ENCODE results near the gene PMF1.
A peak's percentile ranks its signal among the peaks of the same experiment; 100 is the strongest.

The PMF1 gene

DNA sequence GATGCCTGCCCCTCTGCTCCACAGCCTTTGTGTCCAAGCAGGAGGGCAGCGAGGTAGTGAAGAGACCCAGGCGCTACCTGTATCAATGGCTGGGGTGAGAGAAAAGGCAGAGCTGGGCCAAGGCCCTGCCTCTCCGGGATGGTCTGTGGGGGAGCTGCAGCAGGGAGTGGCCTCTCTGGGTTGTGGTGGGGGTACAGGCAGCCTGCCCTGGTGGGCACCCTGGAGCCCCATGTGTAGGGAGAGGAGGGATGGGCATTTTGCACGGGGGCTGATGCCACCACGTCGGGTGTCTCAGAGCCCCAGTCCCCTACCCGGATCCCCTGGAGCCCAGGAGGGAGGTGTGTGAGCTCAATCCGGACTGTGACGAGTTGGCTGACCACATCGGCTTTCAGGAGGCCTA lies 29.9 kb downstream of the PMF1 start:
- TF ChIP-seq CREB1 (IDR thresholded peaks at IDR 0.05; ENCODE audit: low read depth) (no peak), FOXM1 (IDR thresholded peaks at IDR 0.05; ENCODE audit: borderline replicate concordance, low read depth) (no peak), EGR1 (IDR thresholded peaks at IDR 0.05) (no peak)

- TF ChIP-seq EP300 (IDR thresholded peaks at IDR 0.05; ENCODE audit: borderline replicate concordance), result no peak
- no peak for TF ChIP-seq NFIC (IDR thresholded peaks at IDR 0.05)
- no peak for TF ChIP-seq ZBTB7A (IDR thresholded peaks at IDR 0.05; ENCODE audit: low read depth)
- TF ChIP-seq CEBPB (IDR thresholded peaks at IDR 0.05), result no peak
- no peak for TF ChIP-seq EGR1 (IDR thresholded peaks at IDR 0.05)
- no peak for TF ChIP-seq TCF12 (IDR thresholded peaks at IDR 0.05; ENCODE audit: low read depth)
- no peak for TF ChIP-seq CREB1 (IDR thresholded peaks at IDR 0.05; ENCODE audit: low read depth)
- TF ChIP-seq YY1 (IDR thresholded peaks at IDR 0.05; ENCODE audit: low read depth), result no peak
- no peak for TF ChIP-seq TEAD4 (IDR thresholded peaks at IDR 0.05)
These were observed 31.3 kb downstream of the PMF1 start for GRCh38 chr1:156244126-156244525.

GRCh38 chr1:156244712-156245111 lies 31.9 kb downstream of the PMF1 start:
- TF ChIP-seq TCF12 (IDR thresholded peaks at IDR 0.05; ENCODE audit: low read depth) (no peak), CREB1 (IDR thresholded peaks at IDR 0.05; ENCODE audit: low read depth) (no peak), NFIC (IDR thresholded peaks at IDR 0.05) (no peak), REST (IDR thresholded peaks at IDR 0.05; ENCODE audit: low read depth) (no peak), ZBTB7A (IDR thresholded peaks at IDR 0.05; ENCODE audit: low read depth) (no peak), MAX (IDR thresholded peaks at IDR 0.05) (no peak)

GRCh38 chr1:156245451-156246232 lies 32.8 kb downstream of the PMF1 start:
- TF ChIP-seq TCF12 (IDR thresholded peaks at IDR 0.05; ENCODE audit: low read depth) (no peak), EP300 (IDR thresholded peaks at IDR 0.05; ENCODE audit: borderline replicate concordance) (no peak), USF1 (IDR thresholded peaks at IDR 0.05) (no peak), NFIC (IDR thresholded peaks at IDR 0.05) (no peak), RAD21 (IDR thresholded peaks at IDR 0.05; ENCODE audit: low read depth) (no peak), TAF1 (IDR thresholded peaks at IDR 0.05; ENCODE audit: low read depth) (no peak), YY1 (IDR thresholded peaks at IDR 0.05; ENCODE audit: low read depth) (no peak), FOXM1 (IDR thresholded peaks at IDR 0.05; ENCODE audit: borderline replicate concordance, low read depth) (no peak), CREB1 (IDR thresholded peaks at IDR 0.05; ENCODE audit: low read depth) (no peak), MAX (IDR thresholded peaks at IDR 0.05) (no peak), EGR1 (IDR thresholded peaks at IDR 0.05) (no peak), REST (IDR thresholded peaks at IDR 0.05; ENCODE audit: low read depth) (no peak), TEAD4 (IDR thresholded peaks at IDR 0.05) (no peak), ZBTB7A (IDR thresholded peaks at IDR 0.05; ENCODE audit: low read depth) (no peak), CEBPB (IDR thresholded peaks at IDR 0.05) (no peak)

GRCh38 chr1:156246241-156246780 lies 33.5 kb downstream of the PMF1 start:
- no peak for TF ChIP-seq EP300 (IDR thresholded peaks at IDR 0.05; ENCODE audit: borderline replicate concordance)
- no peak for TF ChIP-seq TEAD4 (IDR thresholded peaks at IDR 0.05)

- TF ChIP-seq TAF1 (IDR thresholded peaks at IDR 0.05; ENCODE audit: low read depth) (peak; percentile 31; the same call in 1 of the 2 replicates), ZBTB7A (IDR thresholded peaks at IDR 0.05; ENCODE audit: low read depth) (peak; percentile 56; the same call in 1 of the 2 replicates), CEBPB (IDR thresholded peaks at IDR 0.05) (no peak), NFIC (IDR thresholded peaks at IDR 0.05) (peak; percentile 25; the same call in 1 of the 2 replicates)
These were observed 34.1 kb downstream of the PMF1 start for GRCh38 chr1:156246781-156247459.
